ENCODE data around the gene CFAP73.

The CFAP73 gene

DNA sequence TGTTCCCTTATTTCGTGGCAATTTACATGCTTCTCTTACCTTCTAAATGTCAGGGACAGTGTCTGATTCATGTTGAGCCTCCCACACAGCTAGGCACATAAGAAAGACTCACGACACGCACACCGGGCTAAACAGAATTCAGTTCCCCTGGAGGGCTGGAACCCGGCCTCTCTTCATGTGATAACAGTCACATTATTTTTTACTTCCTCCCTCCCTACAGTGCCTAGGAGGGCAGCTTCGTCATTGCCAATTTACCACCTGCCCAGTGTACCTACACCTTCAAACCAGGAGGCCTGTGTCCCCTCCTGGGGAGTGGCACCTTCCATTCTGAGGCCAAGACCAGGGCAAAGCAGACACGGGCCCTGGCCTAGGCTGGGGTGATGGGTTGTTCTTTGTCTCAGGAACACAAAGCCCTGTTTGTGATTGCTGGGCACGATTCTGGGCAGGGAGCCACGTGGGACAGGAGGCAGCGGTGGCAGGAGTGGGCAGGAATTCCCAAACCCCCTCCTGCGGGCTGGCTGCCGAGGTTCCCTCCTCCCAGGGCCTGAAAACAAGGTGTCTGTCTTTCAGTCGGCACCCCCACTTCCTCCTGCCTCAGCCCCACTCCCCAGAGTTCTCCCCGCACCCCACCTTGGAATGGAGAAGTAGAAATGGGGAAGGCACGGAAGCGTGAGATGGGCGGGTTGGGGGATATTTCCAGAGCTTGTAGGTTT, 7.2 kb upstream of the CFAP73 start:
- DNase-seq (ENCODE audit: low read depth) = no peak

DNA sequence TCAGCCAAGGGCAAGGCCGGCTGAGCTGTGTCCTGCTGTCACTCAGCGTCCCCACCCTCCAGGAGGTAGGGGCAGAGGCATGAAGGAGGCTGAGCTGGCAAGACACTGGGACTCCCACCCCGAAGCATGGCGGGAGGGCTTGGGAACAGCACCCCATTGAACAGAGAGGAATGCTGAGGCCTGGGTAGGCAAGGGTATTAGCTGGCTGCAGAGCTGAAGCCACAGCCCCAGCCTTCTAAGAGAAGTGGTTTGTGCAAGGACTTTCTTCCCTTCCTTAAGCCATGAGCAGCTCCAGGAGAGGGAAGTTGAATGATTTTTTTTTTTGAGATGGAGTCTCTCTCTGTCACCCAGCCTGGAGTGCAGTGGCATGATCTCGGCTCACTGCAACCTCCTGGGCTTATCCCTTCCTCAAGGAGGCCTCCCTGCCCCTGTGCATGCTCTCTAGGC, 6.6 kb upstream of the CFAP73 start:
- no peak for DNase-seq (ENCODE audit: low read depth)

DNA sequence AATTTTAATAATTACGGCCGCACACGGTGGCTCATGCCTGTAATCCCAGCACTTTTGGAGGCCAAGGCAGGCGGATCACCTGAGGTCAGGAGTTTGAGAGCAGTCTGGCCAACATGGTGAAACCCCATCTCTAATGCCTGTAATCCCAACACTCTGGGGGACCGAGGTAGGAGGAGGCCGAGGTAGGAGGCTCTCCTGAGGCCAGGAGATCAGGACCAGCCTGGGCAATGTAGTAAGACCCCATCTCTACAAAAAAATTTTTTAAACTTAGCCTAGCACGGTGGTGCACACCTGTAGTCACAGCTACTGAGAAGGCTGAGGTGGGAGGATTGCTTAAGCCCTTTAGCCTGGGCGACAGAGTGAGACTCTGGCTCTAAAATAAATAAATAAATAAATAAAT, 5.6 kb upstream of the CFAP73 start:
- no peak for DNase-seq (ENCODE audit: low read depth)

DNA sequence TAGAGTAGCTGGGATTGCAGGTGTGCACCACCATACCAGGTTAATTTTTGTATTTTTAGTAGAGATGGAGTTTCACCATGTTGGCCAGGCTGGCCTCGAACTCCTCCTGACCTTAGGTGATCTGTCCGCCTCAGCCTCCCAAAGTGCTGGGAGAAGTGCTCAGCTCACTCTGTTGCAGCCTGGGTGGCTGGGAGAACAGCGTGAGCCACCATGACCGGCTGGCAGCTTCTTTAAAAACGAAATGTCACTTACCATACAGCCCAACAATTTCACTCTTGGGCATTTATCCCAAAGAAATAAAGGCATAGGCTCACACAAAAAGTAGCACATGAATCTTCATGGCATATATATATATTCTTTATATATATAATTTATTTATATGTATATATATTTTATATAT, 4.7 kb upstream of the CFAP73 start:
- DNase-seq (ENCODE audit: low read depth) = no peak

DNA sequence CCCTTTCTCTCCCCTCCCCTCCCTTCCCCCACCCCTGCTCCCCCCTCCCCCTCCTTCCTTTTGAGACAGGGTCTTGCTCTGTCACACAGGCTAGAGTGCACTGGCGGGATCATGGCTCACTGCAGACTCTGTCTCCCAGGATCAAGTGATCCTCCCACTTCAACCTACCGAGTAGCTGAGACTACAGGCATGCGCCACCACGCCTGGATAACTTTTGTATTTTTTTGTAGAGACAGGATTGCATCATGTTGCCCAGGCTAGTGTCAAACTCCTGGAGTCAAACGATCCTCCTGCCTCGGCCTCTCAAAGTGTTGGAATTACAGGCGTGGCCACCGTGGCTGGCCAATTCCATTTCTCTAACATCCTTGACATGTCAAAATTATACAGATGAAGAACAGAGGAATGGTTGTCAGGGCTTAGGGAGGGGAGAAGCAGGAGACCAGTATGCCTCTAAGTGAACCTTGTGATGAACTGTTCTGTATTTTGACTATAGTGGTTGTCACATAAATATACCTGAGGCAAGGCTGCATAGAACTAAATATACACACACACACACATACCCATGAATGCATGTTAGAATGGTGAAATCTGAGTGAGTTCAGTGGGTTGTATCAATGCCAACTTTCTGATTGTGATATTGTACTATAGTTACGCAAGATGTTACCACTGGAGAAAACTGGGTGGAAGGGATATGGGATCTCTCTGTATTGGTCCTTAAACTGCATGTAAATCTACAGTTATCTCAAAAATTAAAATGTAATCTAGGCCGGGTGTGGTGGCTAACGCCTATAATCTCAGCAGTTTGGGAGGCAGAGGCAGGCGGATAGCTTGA, 3.6 kb upstream of the CFAP73 start:
- no peak for DNase-seq (ENCODE audit: low read depth)

DNA sequence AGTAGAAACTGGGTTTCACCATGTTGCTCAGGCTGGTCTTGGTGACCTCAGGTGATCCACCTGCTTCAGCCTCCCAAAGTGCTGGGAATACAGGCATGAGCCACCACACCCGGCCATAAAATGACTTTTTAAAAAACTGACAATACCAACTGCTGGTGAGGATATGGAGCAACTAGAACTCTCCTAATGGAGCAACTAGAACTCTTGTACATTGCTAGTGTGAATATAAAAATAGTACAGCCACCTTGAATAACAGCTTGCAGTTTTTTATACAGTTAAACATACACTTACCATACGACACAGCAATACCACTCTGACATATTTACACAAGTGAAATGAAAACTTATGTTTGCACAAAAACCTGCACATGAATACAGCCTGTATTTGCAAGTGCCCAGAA, 2.5 kb upstream of the CFAP73 start:
- DNase-seq (ENCODE audit: low read depth) = no peak

DNA sequence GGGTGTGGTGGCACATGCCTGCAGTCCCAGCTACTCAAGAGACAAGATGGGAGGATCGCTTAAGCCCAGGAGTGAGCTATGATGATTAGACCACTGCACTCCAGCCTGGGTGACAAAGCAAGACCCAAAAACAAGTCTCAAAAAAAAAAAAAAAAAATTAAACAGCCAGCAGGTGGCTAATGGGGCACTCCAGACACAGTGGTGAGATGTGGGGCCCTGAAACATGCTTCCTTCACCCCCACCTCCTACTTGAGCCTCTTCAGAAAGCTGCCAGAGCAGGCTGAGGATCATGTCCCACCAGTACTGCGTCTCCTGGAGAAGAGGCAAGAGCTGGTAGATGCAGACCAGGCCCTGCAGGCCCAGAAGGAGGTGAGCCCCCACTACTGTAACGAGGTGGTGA, 2.1 kb downstream of the CFAP73 start:
- no peak for DNase-seq (ENCODE audit: low read depth)

DNA sequence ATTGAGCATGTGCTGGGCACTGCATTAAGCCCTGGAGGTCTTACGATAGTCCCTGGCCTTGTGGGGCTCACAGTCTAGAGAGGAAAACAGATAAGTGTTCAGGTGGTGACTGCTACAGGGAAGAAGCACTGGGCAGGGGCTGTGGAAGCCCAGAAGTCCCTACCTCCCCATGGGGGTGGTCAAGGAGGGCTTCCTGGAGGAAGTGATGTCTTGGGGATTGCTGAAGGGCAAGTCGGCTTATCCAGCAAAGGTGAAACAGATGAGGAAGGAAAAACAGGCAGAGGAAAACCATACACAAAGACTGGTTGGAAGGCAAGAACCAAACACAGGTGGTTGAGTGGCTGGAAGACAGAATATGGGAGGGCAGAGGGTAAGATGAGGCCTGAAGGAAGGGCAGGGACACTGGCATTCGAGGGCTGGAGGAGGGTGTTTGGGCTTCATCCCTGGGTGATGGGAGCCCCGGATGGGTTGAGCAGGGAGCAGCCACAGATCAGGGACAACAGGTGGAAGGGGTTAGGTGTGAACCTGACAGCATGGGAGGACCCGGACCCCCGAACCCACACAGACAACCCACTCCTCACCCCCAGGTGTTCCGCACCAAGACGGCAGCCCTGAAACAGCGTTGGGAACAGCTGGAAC, 2.8 kb downstream of the CFAP73 start:
- DNase-seq (ENCODE audit: low read depth) = no peak

DNA sequence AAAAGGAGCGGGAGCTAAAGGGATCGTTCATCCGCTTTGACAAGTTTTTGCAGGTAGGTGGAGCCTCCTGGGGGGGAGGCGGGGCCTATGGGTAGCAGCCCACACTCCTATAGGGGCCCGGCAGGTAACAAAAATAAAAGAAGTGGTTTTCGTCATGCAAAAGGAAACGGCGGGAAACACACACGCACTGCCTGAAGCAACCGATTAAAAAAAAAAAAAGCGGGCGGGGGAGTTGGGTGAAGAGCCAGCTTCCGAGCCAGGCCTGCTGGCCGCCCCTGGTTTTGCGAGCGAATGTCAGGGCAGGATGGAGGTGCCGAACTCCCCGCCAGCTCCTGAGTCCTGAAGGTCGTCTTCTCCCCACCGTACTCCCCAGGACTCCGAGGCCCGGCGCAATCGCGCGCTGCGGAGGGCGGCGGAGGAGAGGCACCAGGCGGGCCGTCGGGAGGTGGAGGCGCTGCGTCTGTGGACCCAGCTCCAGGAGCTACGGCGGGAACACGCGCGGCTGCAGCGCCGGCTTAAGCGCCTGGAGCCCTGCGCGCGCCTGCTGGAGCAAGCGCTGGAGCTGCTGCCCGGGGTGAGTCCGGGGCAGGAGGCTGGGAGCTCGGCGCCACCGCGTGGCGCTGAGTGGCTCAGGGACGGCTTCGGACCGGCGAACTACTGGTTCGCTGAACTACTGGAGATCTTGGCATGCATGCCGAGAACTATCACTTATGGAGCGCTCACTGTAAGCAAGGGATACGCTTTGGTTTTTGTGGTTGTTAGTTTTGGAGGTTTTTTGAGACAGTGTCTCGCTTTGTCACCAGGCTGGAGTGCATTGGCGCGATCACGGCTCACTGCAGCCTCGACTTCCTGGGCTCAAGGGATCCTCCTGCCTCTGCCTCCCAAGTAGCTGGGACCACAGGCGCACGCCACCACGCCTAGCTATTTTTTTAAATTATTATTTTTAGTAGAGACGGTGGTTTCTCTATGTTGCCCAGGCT, 3.6 kb downstream of the CFAP73 start:
- no peak for DNase-seq (ENCODE audit: low read depth)

DNA sequence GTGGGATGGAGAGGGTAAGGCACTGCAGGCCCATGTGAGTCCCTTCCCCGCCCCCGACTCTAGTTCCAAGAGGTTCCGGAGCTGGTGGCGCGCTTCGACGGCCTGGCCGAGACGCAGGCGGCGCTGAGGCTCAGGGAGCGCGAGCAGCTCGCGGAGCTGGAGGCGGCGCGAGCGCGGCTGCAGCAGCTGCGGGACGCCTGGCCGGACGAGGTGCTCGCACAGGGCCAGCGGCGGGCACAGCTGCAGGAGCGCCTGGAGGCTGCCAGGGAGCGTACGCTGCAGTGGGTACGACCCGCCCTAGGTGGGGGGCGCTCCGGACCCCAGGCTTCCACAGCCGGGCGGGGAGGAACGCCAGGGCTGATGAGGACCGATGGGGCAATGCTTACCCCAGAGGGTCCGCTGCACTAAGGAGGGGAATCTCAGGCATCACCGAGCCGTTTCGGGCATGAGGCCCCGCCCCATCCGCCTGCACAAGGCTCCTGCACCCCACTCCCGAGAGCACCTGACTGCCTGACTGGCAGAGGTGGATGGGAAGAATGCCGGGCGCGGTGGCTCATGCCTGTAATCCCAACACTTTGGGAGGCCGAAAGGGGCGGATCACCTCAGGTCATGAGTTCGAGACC, 4.9 kb downstream of the CFAP73 start:
- no peak for DNase-seq (ENCODE audit: low read depth)

DNA sequence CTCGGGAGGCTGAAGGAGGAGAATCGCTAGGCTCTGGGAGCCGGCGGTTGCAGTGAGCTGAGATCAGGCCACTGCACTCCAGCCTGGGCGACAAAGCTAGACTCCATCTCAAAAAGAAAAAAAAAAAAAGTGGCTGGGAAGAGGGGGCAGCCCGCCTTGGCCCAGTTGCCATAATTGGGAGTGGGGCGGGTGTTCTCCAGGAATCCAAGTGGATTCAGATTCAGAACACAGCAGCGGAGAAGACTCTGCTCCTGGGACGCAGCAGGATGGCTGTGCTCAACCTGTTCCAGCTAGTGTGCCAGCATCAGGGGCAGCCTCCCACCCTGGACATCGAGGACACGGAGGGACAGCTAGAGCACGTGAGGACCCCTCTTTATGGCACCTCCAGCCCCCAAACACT, 5.5 kb downstream of the CFAP73 start:
- no peak for DNase-seq (ENCODE audit: low read depth)

DNA sequence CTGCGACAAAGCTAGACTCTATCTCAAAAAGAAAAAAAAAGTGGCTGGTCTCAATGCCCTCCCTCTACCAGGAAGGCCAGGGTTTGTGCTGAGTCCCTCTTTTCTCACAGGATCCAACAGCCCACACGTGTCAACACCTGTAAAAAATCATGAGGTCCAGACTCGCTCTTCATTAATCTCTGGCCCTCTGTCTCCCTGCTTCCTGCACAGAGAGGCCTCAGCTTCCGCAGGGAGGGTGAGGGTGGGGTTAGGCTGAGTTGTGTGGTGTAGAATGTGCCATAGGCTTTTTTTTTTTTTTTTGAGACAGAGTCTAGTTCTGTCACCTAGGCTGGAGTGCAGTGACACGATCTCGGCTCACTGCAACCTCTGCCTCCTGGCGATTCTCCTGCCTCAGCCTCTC, 6.1 kb downstream of the CFAP73 start:
- no peak for DNase-seq (ENCODE audit: low read depth)

DNA sequence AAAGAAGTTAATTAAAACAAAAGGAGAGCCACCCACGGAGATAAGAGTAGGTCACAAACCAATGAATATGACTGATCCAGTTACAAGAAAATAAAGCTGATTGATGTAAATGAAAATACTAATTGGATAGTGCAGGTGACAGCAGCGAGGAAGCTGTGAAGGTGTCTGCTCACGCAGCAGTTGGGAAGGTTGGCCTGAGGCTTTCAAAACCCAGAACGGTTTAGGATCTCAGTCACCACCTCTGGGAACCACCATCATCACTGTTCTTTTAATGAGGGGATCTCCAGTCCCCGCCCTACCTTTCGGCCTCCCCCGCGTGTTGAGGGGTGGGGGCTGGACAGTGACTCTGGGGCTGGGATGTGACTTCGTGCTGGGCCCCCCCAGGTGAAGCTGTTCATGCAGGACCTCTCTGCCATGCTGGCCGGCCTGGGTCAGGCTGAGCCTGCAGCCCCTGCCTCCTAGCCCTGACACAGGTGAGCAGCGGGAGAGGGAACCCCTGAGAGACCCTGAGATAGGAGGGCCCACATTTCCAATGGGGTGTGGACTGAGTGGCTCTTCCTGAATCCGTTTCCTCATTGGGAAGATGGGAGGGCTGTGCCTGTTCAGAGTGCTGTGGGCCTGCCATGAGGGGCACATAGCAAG, 7.8 kb downstream of the CFAP73 start:
- DNase-seq (ENCODE audit: low read depth) = no peak

DNA sequence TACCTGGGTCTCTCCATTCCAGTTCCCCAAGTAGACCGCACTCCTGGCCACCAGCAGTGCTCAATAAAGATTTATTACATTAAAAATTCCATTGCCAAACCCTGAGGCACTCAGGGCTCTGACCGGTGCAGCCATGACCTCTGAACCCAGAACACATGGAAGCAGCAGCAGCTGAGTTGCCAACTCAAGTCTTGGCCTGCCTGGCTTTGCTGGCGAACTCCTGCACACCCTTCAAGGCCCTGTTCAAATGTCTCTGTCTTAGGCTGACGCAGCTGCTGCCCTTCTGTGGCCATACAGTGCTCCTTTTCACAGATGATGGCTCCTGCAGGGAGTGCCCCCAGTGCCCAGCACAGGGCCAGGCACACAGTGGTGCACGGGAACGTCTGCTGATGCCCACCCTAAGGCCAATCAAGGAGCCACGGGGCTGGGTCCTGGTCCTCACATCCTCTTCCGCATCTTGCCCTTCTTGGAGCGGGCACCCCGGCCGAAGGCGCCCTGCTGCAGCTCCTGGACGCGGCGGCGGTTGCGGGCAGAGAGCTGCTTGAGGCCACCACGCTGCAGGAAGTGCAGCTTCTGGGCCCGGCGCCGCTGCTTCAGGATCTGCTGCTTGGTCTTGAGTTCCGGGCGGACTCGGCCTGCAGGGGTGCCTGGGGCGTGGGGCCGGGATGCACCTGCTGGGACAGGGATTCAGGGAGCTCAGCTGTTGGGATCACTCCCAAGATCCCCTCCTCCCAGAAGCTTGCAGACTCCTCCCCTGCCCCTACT, 9.1 kb downstream of the CFAP73 start:
- DNase-seq (ENCODE audit: low read depth) = no peak

DNA sequence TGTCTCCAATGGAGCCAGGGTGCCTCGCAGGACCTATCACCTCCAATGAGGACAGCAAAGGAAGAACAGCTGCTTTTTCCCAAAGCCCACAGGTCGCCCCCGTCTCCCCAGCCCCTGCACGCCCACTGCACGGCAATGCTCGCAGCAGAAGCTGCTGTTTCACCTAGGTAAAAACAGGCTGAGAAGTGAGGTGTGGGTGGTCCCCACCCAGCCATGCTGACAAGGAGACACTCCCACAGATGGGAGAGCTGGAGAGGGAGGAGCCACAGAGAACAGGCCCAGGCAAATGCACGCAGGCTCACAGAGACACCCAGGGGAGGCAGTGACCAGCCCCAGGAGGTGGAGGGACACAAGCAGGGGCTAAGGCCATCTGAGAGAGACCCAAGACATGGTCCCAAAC, 10.4 kb downstream of the CFAP73 start:
- no peak for DNase-seq (ENCODE audit: low read depth)

DNA sequence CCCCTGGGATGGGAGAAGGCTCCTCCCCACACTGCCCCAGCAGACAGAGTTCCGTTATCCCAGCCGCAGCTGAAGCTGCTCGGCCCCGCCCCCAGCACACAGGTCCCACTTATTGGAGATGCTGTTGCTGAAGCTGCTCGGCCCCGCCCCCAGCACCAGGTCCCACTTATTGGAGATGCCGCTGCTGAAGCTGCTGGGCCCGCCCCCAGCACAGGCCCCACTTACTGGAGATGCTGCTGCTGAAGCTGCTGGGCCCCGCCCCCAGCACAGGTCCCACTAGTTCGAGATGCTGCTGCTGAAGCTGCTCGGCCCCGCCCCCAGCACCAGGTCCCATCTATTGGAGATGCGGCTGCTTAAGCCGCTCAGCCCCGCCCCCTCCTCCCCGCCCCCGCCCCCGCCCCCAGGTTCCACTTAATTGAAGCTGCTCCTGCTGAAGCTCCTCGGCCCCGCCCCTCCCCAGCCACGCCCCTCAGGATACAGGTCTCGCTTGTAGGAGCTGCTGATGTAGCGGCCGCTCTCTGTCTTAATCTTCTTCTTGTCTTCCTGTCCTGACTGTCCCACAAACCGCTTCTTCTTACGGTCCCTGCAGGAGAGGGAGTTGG, 12.0 kb downstream of the CFAP73 start:
- no peak for DNase-seq (ENCODE audit: low read depth)

DNA sequence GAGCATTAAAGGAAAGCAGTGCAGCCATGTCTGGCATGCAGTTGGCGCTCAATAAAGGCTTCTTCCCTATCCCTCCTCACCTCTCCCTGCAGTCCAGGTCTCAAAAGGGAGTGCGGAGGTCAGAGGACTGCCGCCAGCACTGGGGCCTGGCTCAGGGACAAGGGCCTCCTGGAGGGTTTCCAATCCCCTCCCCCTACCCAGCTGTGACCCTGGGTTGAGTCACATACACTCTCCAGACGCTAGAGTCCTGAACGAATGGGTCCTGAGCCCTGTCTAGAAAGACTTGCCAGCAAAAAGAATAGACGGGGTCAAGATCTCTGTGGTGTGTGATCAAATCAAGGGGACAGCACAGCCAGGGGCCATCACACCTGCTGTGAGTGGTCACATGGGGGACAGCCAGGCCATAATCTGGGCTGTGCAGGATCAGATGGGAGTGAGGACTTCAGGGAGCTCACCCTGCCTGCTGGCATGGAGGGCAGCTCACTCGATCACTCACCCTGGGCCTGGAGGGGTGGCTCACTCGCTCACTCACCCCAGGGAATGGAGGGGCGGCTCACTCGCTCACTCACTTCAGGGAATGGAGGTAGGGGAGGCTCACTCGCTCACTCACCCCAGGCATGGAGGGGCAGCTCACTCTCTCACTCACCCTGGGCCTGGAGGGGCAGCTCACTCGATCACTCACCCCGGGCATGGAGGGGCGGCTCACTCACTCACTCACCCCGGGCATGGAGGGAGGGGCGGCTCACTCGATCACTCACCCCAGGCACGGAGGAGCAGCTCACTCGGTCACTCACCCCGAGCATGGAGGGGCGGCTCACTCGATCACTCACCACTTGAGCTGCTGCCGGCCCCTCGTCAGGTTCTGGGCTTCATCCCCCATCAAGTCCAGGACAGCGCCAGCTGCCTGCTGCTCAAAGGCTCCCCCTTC, 12.8 kb downstream of the CFAP73 start:
- no peak for DNase-seq (ENCODE audit: low read depth)

DNA sequence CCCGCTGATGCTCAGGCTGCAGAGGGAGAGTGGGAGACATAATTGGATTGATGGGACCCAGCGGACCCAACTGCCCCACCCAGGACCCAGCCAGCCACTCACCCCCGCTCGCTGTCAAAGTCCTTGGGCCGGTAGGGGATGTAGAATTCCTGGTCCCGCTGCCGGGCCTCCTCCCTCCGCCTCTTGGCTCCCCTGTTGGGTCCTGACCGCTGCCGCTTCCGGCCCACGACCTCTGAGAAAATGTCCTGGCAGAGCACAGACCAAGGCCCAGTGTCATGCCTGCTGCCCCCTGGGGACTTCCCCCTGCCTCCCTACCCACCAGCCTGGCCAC, 13.5 kb downstream of the CFAP73 start:
- no peak for DNase-seq (ENCODE audit: low read depth)

DNA sequence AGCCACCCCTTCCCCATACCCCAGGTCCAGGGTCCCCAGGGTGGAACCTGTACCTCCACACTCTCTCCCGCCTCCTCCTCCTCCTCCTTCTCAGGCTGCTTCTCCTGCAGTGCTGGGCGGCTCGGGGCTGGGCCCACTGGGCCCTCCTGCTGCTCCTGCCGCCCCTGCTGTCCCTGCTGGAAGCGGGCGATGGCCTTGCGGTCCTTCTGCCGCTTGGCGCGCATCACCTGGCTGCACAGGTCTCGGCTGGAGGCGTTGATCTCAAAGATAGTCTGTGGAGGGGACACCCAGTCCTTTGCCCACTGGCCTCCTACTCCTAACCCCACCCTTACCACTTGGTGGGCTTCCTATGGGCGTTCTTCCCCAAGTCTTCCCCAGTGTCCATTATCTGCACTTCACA, 14.5 kb downstream of the CFAP73 start:
- DNase-seq (ENCODE audit: low read depth) = no peak
